Liver (tissue), 9 donors: ENCODE measurements around the gene PCNX4. TPM values are rescaled to one million over a fixed set of nuclear protein-coding genes. Genes with fewer than 3 reads are reported as not detected.

ENCODE experiments used
- DNase-seq: peaks from one replicate; pipeline ENCODE4 v3.0.0-alpha.2; 2017; ENCODE audit warnings: low spot score
- H3K27ac ChIP-seq, 2 donors: one replicate each; pipeline ENCODE4 v1.7.0; 2013; ENCODE audit warnings: inconsistent platforms in 2 of 2, low read length in 2 of 2, control low read depth in 1 of 2, low read depth in 1 of 2, mild to moderate bottlenecking in 1 of 2
- H3K27me3 ChIP-seq, 4 donors: one replicate each; pipeline versions ENCODE4 v1.6.1 to v1.7.0; 2013; ENCODE audit warnings: low read length in 3 of 4, inconsistent platforms in 1 of 4, mild to moderate bottlenecking in 1 of 4, moderate library complexity in 1 of 4; ENCODE audit not compliant: control insufficient read depth in 4 of 4, insufficient read depth in 4 of 4
- H3K36me3 ChIP-seq, 4 donors: one replicate each; pipeline versions ENCODE4 v1.6.1 to v1.7.0; 2013; ENCODE audit warnings: low read length in 3 of 4, mild to moderate bottlenecking in 3 of 4, low read depth in 1 of 4, moderate library complexity in 1 of 4; ENCODE audit not compliant: control insufficient read depth in 4 of 4, insufficient read depth in 3 of 4
- H3K4me1 ChIP-seq, 4 donors: one replicate each; pipeline versions ENCODE4 v1.6.1 to v1.7.0; 2013; ENCODE audit warnings: low read length in 3 of 4, mild to moderate bottlenecking in 3 of 4, moderate library complexity in 1 of 4; ENCODE audit not compliant: control insufficient read depth in 4 of 4, insufficient read depth in 4 of 4
- H3K4me3 ChIP-seq, 3 donors: one replicate each; pipeline versions ENCODE4 v1.6.1 to v1.7.0; 2013; ENCODE audit warnings: low read length in 3 of 3, control low read depth in 1 of 3, low read depth in 1 of 3, mild to moderate bottlenecking in 1 of 3
- H3K9ac ChIP-seq, 2 donors: one replicate each; pipeline ENCODE4 v1.7.0; 2013; ENCODE audit warnings: low read length in 2 of 2, mild to moderate bottlenecking in 2 of 2, moderate library complexity in 2 of 2, control low read depth in 1 of 2, low read depth in 1 of 2
- H3K9me3 ChIP-seq, 4 donors: one replicate each; pipeline versions ENCODE4 v1.6.1 to v1.7.0; 2013; ENCODE audit warnings: low read length in 3 of 4; ENCODE audit not compliant: control insufficient read depth in 4 of 4
- ATF3 ChIP-seq: IDR thresholded peaks from 2 replicates; pipeline ENCODE4 v1.6.1; 2016; ENCODE audit warnings: antibody characterized with exemption
- CTCF ChIP-seq: fragments of 150-350 bp; IDR thresholded peaks from 2 replicates; pipeline ENCODE4 v1.5.1; 2017; ENCODE audit warnings: improper control_type of control experiment, low read depth, low read length; ENCODE audit not compliant: missing input control
- EGR1 ChIP-seq, 2 donors: IDR thresholded peaks; 2 replicates each; pipeline ENCODE4 v1.6.1; 2016 to 2018; ENCODE audit warnings: antibody characterized with exemption in 2 of 2, low read depth in 2 of 2
- FOXA1 ChIP-seq: IDR thresholded peaks from 2 replicates; pipeline ENCODE4 v1.6.1; 2016; ENCODE audit warnings: antibody characterized with exemption
- FOXA2 ChIP-seq: IDR thresholded peaks from 2 replicates; pipeline ENCODE4 v1.6.1; 2016; ENCODE audit warnings: antibody characterized with exemption
- GABPA ChIP-seq, 2 donors: IDR thresholded peaks in 1 of 2; conservative IDR thresholded peaks in 1 of 2; 2 replicates each; pipeline ENCODE4 v1.6.1; 2016; ENCODE audit warnings: antibody characterized with exemption in 2 of 2, mild to moderate bottlenecking in 1 of 2, moderate library complexity in 1 of 2
- HNF4A ChIP-seq, 2 donors: conservative IDR thresholded peaks; 2 replicates each; pipeline ENCODE4 v1.6.1; 2016; ENCODE audit warnings: antibody characterized with exemption in 2 of 2, mild to moderate bottlenecking in 2 of 2
- HNF4G ChIP-seq: IDR thresholded peaks from 2 replicates; pipeline ENCODE4 v1.6.1; 2016; ENCODE audit warnings: antibody characterized with exemption
- JUND ChIP-seq, 2 donors: IDR thresholded peaks; 2 replicates each; pipeline ENCODE4 v1.6.1; 2016; ENCODE audit warnings: antibody characterized with exemption in 2 of 2
- MAX ChIP-seq: IDR thresholded peaks from 2 replicates; pipeline ENCODE4 v1.6.1; 2016; ENCODE audit warnings: antibody characterized with exemption
- NR2F2 ChIP-seq: IDR thresholded peaks from 2 replicates; pipeline ENCODE4 v1.6.1; 2016; ENCODE audit warnings: antibody characterized with exemption
- RAD21 ChIP-seq, 2 donors: IDR thresholded peaks; 2 replicates each; pipeline ENCODE4 v1.6.1; 2016; ENCODE audit warnings: antibody characterized with exemption in 2 of 2, mild to moderate bottlenecking in 2 of 2
- REST ChIP-seq: IDR thresholded peaks from 2 replicates; pipeline ENCODE4 v1.6.1; 2016; ENCODE audit warnings: antibody characterized with exemption, mild to moderate bottlenecking
- RXRA ChIP-seq, 2 donors: IDR thresholded peaks; 2 replicates each; pipeline ENCODE4 v1.6.1; 2017 to 2018; ENCODE audit warnings: antibody characterized with exemption in 2 of 2, mild to moderate bottlenecking in 1 of 2
- SP1 ChIP-seq: IDR thresholded peaks from 2 replicates; pipeline ENCODE4 v1.6.1; 2018; ENCODE audit warnings: antibody characterized with exemption, mild to moderate bottlenecking
- TAF1 ChIP-seq: conservative IDR thresholded peaks from 2 replicates; pipeline ENCODE4 v1.6.1; 2016; ENCODE audit warnings: antibody characterized with exemption, mild to moderate bottlenecking
- YY1 ChIP-seq: IDR thresholded peaks from 2 replicates; pipeline ENCODE4 v1.6.1; 2016; ENCODE audit warnings: antibody characterized with exemption, mild to moderate bottlenecking
- ZBTB33 ChIP-seq: IDR thresholded peaks from 2 replicates; pipeline ENCODE4 v1.6.1; 2016; ENCODE audit warnings: antibody characterized with exemption
- polyA plus RNA-seq, 2 donors: library from polyadenylated mRNA; stranded (reverse) in 1 of 2; unstranded in 1 of 2; fragments of 200-250 nt in 1 of 2; fragments of >200 nt in 1 of 2; fragmentation: Nextera tagmentation in 1 of 2; extraction: Ambion mirVana in 1 of 2; gene quantifications; one replicate each; pipeline versions ENCODE4 v1.2.1 to v1.2.3, GENCODE V29; 2013 to 2015
- total RNA-seq, 2 donors: library from RNA; depleted of rRNA; stranded (reverse); fragments of >200 nt; gene quantifications; one replicate each; pipeline ENCODE4 v1.2.3, GENCODE V29; 2014
- donor health status: healthy.
- donor health status: healthy.
- donor health status: healthy.
- donor health status: healthy.
- donor health status: healthy.

The PCNX4 gene
- total and polyA plus RNA-seq, 4 donors: 5.4 to 30.6 (median 14.1) TPM

GRCh38 chr14:60095231-60095630 is 3.5 kb downstream of the PCNX4 start:
- no peaks in the 10 kb centered on the region for H3K27me3 ChIP-seq
- no peaks in the 10 kb centered on the region for H3K9me3 ChIP-seq
- no peak for DNase-seq
- no peak overlapping the region for H3K27ac ChIP-seq
- H3K4me3 ChIP-seq: no peak overlapping the region
- TF ChIP-seq RAD21 (IDR thresholded peaks at IDR 0.05) (no peak), NR2F2 (no peak), REST (no peak), GABPA (IDR thresholded peaks at IDR 0.05 in 1 of 2, conservative IDR thresholded peaks at IDR 0.05 in 1 of 2) (no peak), HNF4G (no peak), CTCF (no peak), TAF1 (no peak), JUND (IDR thresholded peaks at IDR 0.05) (no peak), SP1 (no peak), MAX (no peak), ZBTB33 (no peak), FOXA2 (no peak), FOXA1 (no peak), HNF4A (conservative IDR thresholded peaks at IDR 0.05) (no peak), ATF3 (no peak), EGR1 (IDR thresholded peaks at IDR 0.05; ENCODE audit: low read depth in 2 of 2) (no peak), RXRA (IDR thresholded peaks at IDR 0.05) (no peak), YY1 (no peak)
- H3K36me3 ChIP-seq: peaks cover 0 to 2% (median 0%) of the 10 kb centered on the region in 4 donors
- H3K9ac ChIP-seq: no peak overlapping the region
- H3K4me1 ChIP-seq: peaks cover 3 to 15% (median 10%) of the 10 kb centered on the region in 4 donors
